GM12878 (cell line): ENCODE results near the gene ADAM10. TPM values are rescaled to one million over a fixed set of nuclear protein-coding genes. Genes with fewer than 3 reads are reported as not detected.

ENCODE experiments used
- ATAC-seq: fragments of 200-7000 bp; cut with Tn5 transposase; 3 replicates; pipeline ENCODE4 v1.9.1; 2020; ENCODE audit warnings: mild to moderate bottlenecking, moderate library complexity
- BruUV-seq: library from RNA; stranded (reverse); fragments of 400-500 nt; replicated peaks from 2 replicates; lab custom pipeline; 2021; lab: Mats Ljungman, UMichigan
- CTCF ChIA-PET: fragments of 300-600 bp; sonication (Branson Sonifier 250); formaldehyde crosslinking; extraction: SDS; loops from one replicate; lab custom pipeline; 2021; ENCODE audit warnings: inconsistent platforms; lab: Yijun Ruan, JAX
- POLR2A ChIA-PET: fragments of 350-600 bp; formaldehyde crosslinking; extraction: SDS; loops from one replicate; lab custom pipeline; 2021; ENCODE audit warnings: inconsistent platforms; lab: Charles Lee
- RAD21 ChIA-PET: fragments of 300-600 bp; sonication (Branson Sonifier 250); formaldehyde crosslinking; loops from one replicate; lab custom pipeline; 2023; ENCODE audit warnings: antibody characterized with exemption; ENCODE audit not compliant: unreplicated experiment; lab: Charles Lee
- SMC1A ChIA-PET: fragments of 300-600 bp; sonication (Branson Sonifier 250); formaldehyde crosslinking; loops from one replicate; lab custom pipeline; 2023; ENCODE audit not compliant: unreplicated experiment, uncharacterized antibody; lab: Charles Lee
- DNase-seq: peaks from one replicate; pipeline ENCODE4 v3.0.0-alpha.2; 2011; ENCODE audit warnings: low read depth, low spot score
- FAIRE-seq: peaks from 3 replicates; lab custom pipeline; 2011; peaks lifted over from hg19 to GRCh38; lab: Jason Lieb, UNC
- H2AFZ ChIP-seq: 2 replicates; pipeline ENCODE4 v1.6.0; 2011; ENCODE audit warnings: low read depth, low read length, control low read depth; ENCODE audit not compliant: control insufficient read depth
- H3K27ac ChIP-seq: 2 replicates; pipeline ENCODE4 v1.5.1; 2011; ENCODE audit warnings: control low read depth; ENCODE audit not compliant: control insufficient read depth, insufficient read depth
- H3K27me3 ChIP-seq, 2 experiments: replicated peaks in 1 of 2; 2 replicates each; pipeline versions ENCODE4 v1.6.0 to v1.6.1; 2011; ENCODE audit warnings: low read length in 1 of 2; ENCODE audit not compliant: control insufficient read depth in 2 of 2, insufficient read depth in 2 of 2
- H3K36me3 ChIP-seq, 2 experiments: 2 replicates each; pipeline ENCODE4 v1.5.1; 2011; ENCODE audit warnings: low read length in 1 of 2; ENCODE audit not compliant: control insufficient read depth in 2 of 2, insufficient read depth in 2 of 2
- H3K4me1 ChIP-seq: 2 replicates; pipeline ENCODE4 v1.6.1; 2011; ENCODE audit warnings: mild to moderate bottlenecking, low read length, moderate library complexity, mixed read lengths; ENCODE audit not compliant: control insufficient read depth, insufficient read depth
- H3K4me2 ChIP-seq: 2 replicates; pipeline ENCODE4 v1.6.0; 2011; ENCODE audit warnings: control low read depth; ENCODE audit not compliant: control insufficient read depth, insufficient read depth
- H3K4me3 ChIP-seq: fragments of 200-600 bp; sonication (generic); 2 replicates; pipeline ENCODE4 v1.5.1; 2016
- H3K79me2 ChIP-seq: 2 replicates; pipeline ENCODE4 v1.6.0; 2011; ENCODE audit warnings: low read length; ENCODE audit not compliant: control insufficient read depth, insufficient read depth
- H3K9ac ChIP-seq: 2 replicates; pipeline ENCODE4 v1.8.0; 2011; ENCODE audit warnings: low read length, control low read depth, mixed read lengths; ENCODE audit not compliant: control insufficient read depth, insufficient read depth
- H3K9me3 ChIP-seq: replicated peaks from 3 replicates; pipeline ENCODE4 v1.5.1; 2011; ENCODE audit warnings: mild to moderate bottlenecking, low read length; ENCODE audit not compliant: control insufficient read depth, insufficient read depth
- H4K20me1 ChIP-seq: 2 replicates; pipeline ENCODE4 v1.6.0; 2011; ENCODE audit not compliant: control insufficient read depth, insufficient read depth
- JUND ChIP-seq: IDR thresholded peaks from 2 replicates; pipeline ENCODE4 v1.6.1; 2012; ENCODE audit warnings: low read depth, mild to moderate bottlenecking, low read length, improper control_type of control experiment, moderate library complexity
- MTA3 ChIP-seq: IDR thresholded peaks from 2 replicates; pipeline ENCODE4 v1.6.1; 2012; ENCODE audit warnings: low read length, inconsistent platforms, borderline replicate concordance
- NFIC ChIP-seq: IDR thresholded peaks from 2 replicates; pipeline ENCODE4 v1.6.1; 2012; ENCODE audit warnings: low read depth, mild to moderate bottlenecking, inconsistent platforms, low read length, moderate library complexity
- STAT1 ChIP-seq: fragments of 450-650 bp; conservative IDR thresholded peaks from 2 replicates; pipeline ENCODE4 v1.6.1; 2014; ENCODE audit warnings: antibody characterized with exemption, mild to moderate bottlenecking
- ZNF217 ChIP-seq: fragments of 450-650 bp; IDR thresholded peaks from 2 replicates; pipeline ENCODE4 v1.6.1; 2017; ENCODE audit warnings: antibody characterized with exemption, mild to moderate bottlenecking
- WGBS: methylation state at CpG from one replicate; pipeline ENCODE4 v1.1.6; 2016; ENCODE audit warnings: low lambda C conversion rate; ENCODE audit not compliant: insufficient replicate concordance, insufficient coverage; ENCODE audit errors: missing lambda C conversion rate; 5-methylcytosine and 5-hydroxymethylcytosine counted together
- in situ Hi-C: fragments of 300-500 bp; cut with MboI; formaldehyde crosslinking; loops from 9 replicates; pipeline ENCODE4 v1.14.3; 2018; ENCODE audit warnings: mixed read lengths
- intact Hi-C: fragments of 100-400 bp; cut with micrococcal nuclease; formaldehyde crosslinking; loops from one replicate; pipeline ENCODE4 v1.14.2; 2022; ENCODE audit not compliant: unreplicated experiment
- polyA plus RNA-seq, 11 experiments: library from polyadenylated mRNA; depleted of rRNA in 4 of 11; unstranded in 6 of 11; stranded (reverse) in 5 of 11; fragments of >200 nt; fragmentation: Nextera tagmentation in 4 of 11; fragmentation: Illumina TruSeq in 1 of 11; extraction: Ambion mirVana in 4 of 11; extraction: Trizol in 1 of 11; gene quantifications; 1 replicate in 1 of 11; 2 replicates in 10 of 11; pipeline versions ENCODE4 v1.2.1 to v1.2.3, GENCODE V29; 2011 to 2016; ENCODE audit warnings: inconsistent platforms in 2 of 11, missing spikeins in 2 of 11, low read depth in 1 of 11
- total RNA-seq, 4 experiments: library from RNA; depleted of rRNA in 3 of 4; stranded (reverse); fragments of >200 nt in 3 of 4; fragmentation: Illumina TruSeq in 1 of 4; extraction: Trizol in 1 of 4; gene quantifications; 2 replicates each; pipeline versions ENCODE4 v1.2.1 to v1.2.3, GENCODE V29; 2013 to 2021
- TF ChIP-seq, protein P1 (sequence below): fragments of 450-650 bp; IDR thresholded peaks from 2 replicates; pipeline ENCODE4 v1.6.1; 2017; ENCODE audit warnings: mild to moderate bottlenecking, low read depth, inconsistent platforms; ENCODE audit not compliant: poor library complexity, severe bottlenecking
- TF ChIP-seq, protein P2 (sequence below): fragments of 450-650 bp; IDR thresholded peaks from 2 replicates; pipeline ENCODE4 v1.6.1; 2016; ENCODE audit warnings: mild to moderate bottlenecking
- TF ChIP-seq, protein P3 (sequence below): fragments of 450-650 bp; formaldehyde crosslinking; IDR thresholded peaks from 2 replicates; pipeline ENCODE4 v1.4.0; 2022; ENCODE audit warnings: mild to moderate bottlenecking, moderate library complexity

The ADAM10 gene
- total and polyA plus RNA-seq, 10 of the 15 experiments (the other 5 are each of a cell fraction or from before 2014, with no cell fraction given): 10.0 to 88.9 (median 51.7) TPM

DNA sequence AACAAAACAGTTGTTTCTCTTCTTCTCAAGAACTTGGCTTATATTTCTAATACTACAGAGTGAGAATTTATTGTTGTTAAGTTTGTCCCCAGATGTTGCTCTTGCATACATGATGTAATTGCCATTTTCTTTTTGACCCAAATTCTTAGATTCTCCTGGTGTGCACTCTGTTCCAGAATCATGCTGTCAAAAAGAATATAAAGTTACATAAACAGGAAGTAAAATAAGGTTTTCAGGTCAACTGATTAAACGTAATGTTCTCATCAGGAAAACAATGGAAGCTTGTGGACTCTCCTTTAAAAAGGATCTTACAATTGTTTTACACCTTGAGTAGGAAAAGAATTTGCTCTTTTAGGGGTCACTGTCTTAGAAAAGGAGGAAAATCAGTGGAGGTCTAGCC lies 121.8 kb downstream of the ADAM10 start:
- H3K9ac ChIP-seq: no peak overlapping the region
- H3K36me3 ChIP-seq: peaks cover 0 to 13% of the 10 kb centered on the region in 2 experiments; a peak in 3 of 4 replicates
- H3K9me3 ChIP-seq: peaks cover 2% of the 10 kb centered on the region; the same call in 1 of the 3 replicates
- SMC1A ChIA-PET: interaction anchor here (0.7 to 1.4 kb wide), 8 partner anchors 10 to 272 kb away, joined by 3 to 5 read pairs (median 3); no protein-coding TSS in a partner anchor
- RAD21 ChIA-PET: interaction anchor here (1.2 kb wide), 1 partner anchor 143 kb away, joined by 3 read pairs; the partner anchor contains the start of gene MINDY2
- no peak for FAIRE-seq
- H3K4me2 ChIP-seq: no peak overlapping the region
- peaks cover 2% of the 10 kb centered on the region for H3K79me2 ChIP-seq
- intact Hi-C loops: no loop called here
- TF ChIP-seq MTA3: no peak
- TF ChIP-seq, all 136 proteins: peak for 0
- Histone ChIP-seq H3K27ac (peak overlapping the region; percentile 91; the same call in 1 of the 2 replicates), H3K4me1 (peaks cover 8% of the 10 kb centered on the region; the same call in 1 of the 2 replicates), H2AFZ (no peak overlapping the region), H4K20me1 (no peaks in the 10 kb centered on the region), H3K4me3 (no peak overlapping the region), H3K27me3 (no peaks in the 10 kb centered on the region)
- in situ Hi-C loops: no loop called here
- ATAC-seq (no peak), DNase-seq (no peak)
- 88% methylated on average over 1 of the region's 1 CpG for WGBS
- CTCF ChIA-PET: interaction anchor here (0.7 to 1.9 kb wide), 2 partner anchors 41 to 110 kb away, joined by 3 to 4 read pairs; no protein-coding TSS in a partner anchor
- BruUV-seq: no TSS peak
- POLR2A ChIA-PET: no interaction called here

DNA sequence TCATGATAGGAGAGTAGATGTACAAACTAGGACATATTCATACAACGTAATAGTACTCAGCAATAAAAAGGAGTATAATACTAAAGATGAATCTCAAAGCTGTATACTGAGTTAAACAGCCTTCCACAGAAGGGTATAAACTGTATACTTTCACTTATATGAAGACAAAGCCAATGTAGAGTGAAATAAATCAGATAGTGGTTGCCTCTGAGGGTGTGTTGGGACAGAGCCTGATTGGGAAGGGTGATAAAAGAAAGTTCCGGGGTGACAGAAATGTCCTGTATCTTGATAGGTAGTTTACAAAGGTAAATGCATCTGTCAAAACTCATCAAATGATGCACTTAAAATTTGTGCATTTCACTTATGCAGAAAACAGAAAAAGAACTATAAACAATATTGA lies 122.5 kb downstream of the ADAM10 start:
- POLR2A ChIA-PET: no interaction called here
- peaks cover 2% of the 10 kb centered on the region; the same call in 1 of the 3 replicates for H3K9me3 ChIP-seq
- CTCF ChIA-PET: no interaction called here
- H3K27ac ChIP-seq: no peak overlapping the region
- intact Hi-C loops: no loop called here
- H3K79me2 ChIP-seq: peaks cover 2% of the 10 kb centered on the region
- H2AFZ ChIP-seq: no peak overlapping the region
- H3K27me3 ChIP-seq: no peaks in the 10 kb centered on the region
- DNase-seq: no peak
- no peak for ATAC-seq
- RAD21 ChIA-PET: interaction anchor here (1.2 kb wide), 1 partner anchor 144 kb away, joined by 3 read pairs; the partner anchor contains the start of gene MINDY2
- in situ Hi-C loops: no loop called here
- peaks cover 8% of the 10 kb centered on the region; the same call in 1 of the 2 replicates for H3K4me1 ChIP-seq
- H3K36me3 ChIP-seq: peaks cover 0 to 13% of the 10 kb centered on the region in 2 experiments; a peak in 3 of 4 replicates
- no peak for FAIRE-seq
- WGBS: 100% methylated on average over 2 of the region's 2 CpGs
- H3K4me2 ChIP-seq: no peak overlapping the region
- SMC1A ChIA-PET: no interaction called here
- no peaks in the 10 kb centered on the region for H4K20me1 ChIP-seq
- BruUV-seq: no TSS peak
- no peak overlapping the region for H3K4me3 ChIP-seq
- H3K9ac ChIP-seq: no peak overlapping the region
- TF ChIP-seq, protein P1, sequence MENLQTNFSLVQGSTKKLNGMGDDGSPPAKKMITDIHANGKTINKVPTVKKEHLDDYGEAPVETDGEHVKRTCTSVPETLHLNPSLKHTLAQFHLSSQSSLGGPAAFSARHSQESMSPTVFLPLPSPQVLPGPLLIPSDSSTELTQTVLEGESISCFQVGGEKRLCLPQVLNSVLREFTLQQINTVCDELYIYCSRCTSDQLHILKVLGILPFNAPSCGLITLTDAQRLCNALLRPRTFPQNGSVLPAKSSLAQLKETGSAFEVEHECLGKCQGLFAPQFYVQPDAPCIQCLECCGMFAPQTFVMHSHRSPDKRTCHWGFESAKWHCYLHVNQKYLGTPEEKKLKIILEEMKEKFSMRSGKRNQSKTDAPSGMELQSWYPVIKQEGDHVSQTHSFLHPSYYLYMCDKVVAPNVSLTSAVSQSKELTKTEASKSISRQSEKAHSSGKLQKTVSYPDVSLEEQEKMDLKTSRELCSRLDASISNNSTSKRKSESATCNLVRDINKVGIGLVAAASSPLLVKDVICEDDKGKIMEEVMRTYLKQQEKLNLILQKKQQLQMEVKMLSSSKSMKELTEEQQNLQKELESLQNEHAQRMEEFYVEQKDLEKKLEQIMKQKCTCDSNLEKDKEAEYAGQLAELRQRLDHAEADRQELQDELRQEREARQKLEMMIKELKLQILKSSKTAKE: no peak
- no peak for TF ChIP-seq STAT1
- TF ChIP-seq ZNF217: no peak
- TF ChIP-seq, protein P2, sequence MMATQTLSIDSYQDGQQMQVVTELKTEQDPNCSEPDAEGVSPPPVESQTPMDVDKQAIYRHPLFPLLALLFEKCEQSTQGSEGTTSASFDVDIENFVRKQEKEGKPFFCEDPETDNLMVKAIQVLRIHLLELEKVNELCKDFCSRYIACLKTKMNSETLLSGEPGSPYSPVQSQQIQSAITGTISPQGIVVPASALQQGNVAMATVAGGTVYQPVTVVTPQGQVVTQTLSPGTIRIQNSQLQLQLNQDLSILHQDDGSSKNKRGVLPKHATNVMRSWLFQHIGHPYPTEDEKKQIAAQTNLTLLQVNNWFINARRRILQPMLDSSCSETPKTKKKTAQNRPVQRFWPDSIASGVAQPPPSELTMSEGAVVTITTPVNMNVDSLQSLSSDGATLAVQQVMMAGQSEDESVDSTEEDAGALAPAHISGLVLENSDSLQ: no peak
- no peak for TF ChIP-seq JUND
- TF ChIP-seq NFIC: no peak
- TF ChIP-seq, protein P3, sequence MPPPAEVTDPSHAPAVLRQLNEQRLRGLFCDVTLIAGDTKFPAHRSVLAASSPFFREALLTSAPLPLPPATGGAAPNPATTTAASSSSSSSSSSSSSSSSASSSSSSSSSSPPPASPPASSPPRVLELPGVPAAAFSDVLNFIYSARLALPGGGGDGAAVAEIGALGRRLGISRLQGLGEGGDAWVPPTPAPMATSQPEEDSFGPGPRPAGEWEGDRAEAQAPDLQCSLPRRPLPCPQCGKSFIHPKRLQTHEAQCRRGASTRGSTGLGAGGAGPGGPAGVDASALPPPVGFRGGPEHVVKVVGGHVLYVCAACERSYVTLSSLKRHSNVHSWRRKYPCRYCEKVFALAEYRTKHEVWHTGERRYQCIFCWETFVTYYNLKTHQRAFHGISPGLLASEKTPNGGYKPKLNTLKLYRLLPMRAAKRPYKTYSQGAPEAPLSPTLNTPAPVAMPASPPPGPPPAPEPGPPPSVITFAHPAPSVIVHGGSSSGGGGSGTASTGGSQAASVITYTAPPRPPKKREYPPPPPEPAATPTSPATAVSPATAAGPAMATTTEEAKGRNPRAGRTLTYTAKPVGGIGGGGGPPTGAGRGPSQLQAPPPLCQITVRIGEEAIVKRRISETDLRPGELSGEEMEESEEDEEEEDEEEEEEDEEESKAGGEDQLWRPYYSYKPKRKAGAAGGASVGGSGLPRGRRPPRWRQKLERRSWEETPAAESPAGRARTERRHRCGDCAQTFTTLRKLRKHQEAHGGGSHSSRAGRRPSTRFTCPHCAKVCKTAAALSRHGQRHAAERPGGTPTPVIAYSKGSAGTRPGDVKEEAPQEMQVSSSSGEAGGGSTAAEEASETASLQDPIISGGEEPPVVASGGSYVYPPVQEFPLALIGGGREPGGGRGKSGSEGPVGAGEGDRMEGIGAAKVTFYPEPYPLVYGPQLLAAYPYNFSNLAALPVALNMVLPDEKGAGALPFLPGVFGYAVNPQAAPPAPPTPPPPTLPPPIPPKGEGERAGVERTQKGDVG (CRISPR knock-in tag): no peak
